ENCODE measurements around the gene C19orf81.

C19orf81 gene

GRCh38 chr19:50708179-50708879 lies 59.1 kb downstream of the C19orf81 start:
- in situ Hi-C loops (cut with MboI; ENCODE audit: low sequenced_read_pairs) = no loop called here

Measured in hTERT RPE-1 (cell line).